ENCODE measurements around the gene GARIN5B. TPM values are rescaled to one million over a fixed set of nuclear protein-coding genes. Genes with fewer than 3 reads are reported as not detected.

Gene GARIN5B
- total and polyA plus RNA-seq, 2 of the 13 experiments (the other 11 are each of a cell fraction or from before 2014, with no cell fraction given), result not detected

DNA sequence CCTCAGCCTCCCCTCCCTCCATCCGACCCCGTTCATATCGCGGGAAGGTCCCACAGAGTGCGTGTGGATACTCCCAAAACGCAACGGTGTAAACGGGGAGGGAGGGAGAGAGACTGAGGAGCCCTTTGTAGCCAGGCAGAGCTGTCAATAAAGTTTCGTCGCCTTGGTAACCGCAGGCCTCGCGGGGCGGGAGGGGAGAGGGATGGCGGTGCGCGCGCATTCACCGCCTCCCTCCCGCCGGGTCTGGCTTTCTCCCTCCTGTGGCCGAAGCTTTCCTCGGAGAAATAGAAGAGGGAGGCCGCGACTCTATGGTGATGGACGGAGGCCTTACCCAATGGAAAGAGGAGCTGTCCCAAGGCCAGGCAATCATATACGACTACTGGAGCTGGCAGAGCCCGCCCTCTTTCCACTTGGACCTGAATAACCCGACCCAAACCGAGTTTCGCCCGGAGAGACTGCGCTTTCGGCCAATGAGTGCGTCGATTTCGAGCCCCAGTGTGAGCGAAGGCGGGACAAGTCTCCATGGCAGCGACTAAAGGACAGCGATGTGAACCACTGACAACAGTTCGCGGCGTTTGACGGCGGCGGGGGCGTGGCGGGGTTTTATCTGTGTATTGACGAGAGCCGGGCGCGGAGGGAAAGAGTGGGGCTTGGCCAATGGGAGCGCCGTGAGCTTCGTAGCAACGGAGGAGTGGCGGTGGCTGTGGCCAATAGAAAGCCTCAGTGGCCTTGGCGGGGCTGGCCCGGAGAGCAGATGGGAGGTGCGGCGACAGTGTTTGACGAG, 23.8 kb downstream of the GARIN5B start, which contains the start of gene KMT5C (continued):
- TF ChIP-seq MIER3 (CRISPR knock-in tag; IDR thresholded peaks at IDR 0.05; ENCODE audit: borderline replicate concordance) (peak; percentile 15; the same call in 1 of the 2 replicates), SCMH1 (CRISPR knock-in tag; IDR thresholded peaks at IDR 0.05; ENCODE audit: borderline replicate concordance) (no peak), ZNF878 (CRISPR knock-in tag; IDR thresholded peaks at IDR 0.05) (no peak), ONECUT2 (CRISPR knock-in tag; IDR thresholded peaks at IDR 0.05) (no peak), ZNF546 (CRISPR knock-in tag; conservative IDR thresholded peaks at IDR 0.05) (no peak), RFXANK (CRISPR knock-in tag; IDR thresholded peaks at IDR 0.05) (0 out of 2 replicates have a peak, but pooled peaks have one; percentile 50), ZNF335 (CRISPR knock-in tag; IDR thresholded peaks at IDR 0.05) (no peak; the same call in 1 of the 2 replicates), ZNF646 (CRISPR knock-in tag; IDR thresholded peaks at IDR 0.05) (no peak), MLX (CRISPR knock-in tag; IDR thresholded peaks at IDR 0.05) (no peak), ARNTL (CRISPR knock-in tag; IDR thresholded peaks at IDR 0.05) (no peak), BRD4 (CRISPR knock-in tag; IDR thresholded peaks at IDR 0.05) (no peak), HNF1A (IDR thresholded peaks at IDR 0.05; ENCODE audit: low read depth) (no peak), HNF1A (CRISPR knock-in tag; IDR thresholded peaks at IDR 0.05; ENCODE audit: borderline replicate concordance) (no peak; the same call in 1 of the 2 replicates)
- TF ChIP-seq, protein P1, sequence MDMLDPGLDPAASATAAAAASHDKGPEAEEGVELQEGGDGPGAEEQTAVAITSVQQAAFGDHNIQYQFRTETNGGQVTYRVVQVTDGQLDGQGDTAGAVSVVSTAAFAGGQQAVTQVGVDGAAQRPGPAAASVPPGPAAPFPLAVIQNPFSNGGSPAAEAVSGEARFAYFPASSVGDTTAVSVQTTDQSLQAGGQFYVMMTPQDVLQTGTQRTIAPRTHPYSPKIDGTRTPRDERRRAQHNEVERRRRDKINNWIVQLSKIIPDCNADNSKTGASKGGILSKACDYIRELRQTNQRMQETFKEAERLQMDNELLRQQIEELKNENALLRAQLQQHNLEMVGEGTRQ (IDR thresholded peaks at IDR 0.05; ENCODE audit: low read depth, low read length), result no peak
- TF ChIP-seq, protein P1 (CRISPR knock-in tag; IDR thresholded peaks at IDR 0.05; ENCODE audit: borderline replicate concordance), result no peak; the same call in 1 of the 2 replicates
- TF ChIP-seq, protein P2, sequence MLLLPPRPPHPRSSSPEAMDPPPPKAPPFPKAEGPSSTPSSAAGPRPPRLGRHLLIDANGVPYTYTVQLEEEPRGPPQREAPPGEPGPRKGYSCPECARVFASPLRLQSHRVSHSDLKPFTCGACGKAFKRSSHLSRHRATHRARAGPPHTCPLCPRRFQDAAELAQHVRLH (CRISPR knock-in tag; IDR thresholded peaks at IDR 0.05; ENCODE audit: borderline replicate concordance, low read depth), result peak; percentile 26; the same call in 1 of the 2 replicates
